Stimulated activated CD4-positive, alpha-beta T cell treated with anti-CD3 and anti-CD28 coated beads, Interleukin-12 subunit alpha, Interleukin-12 subunit beta, amount 100 ng/mL, for 4 hours (primary cell): ENCODE data around the gene NOL6.
"Not testable (repeated sequence)": the region's sequence is repeated elsewhere in the genome, so short reads cannot be mapped to it uniquely, and the experiment has no call there.

ENCODE experiments used
- DNase-seq: peaks from one replicate; pipeline ENCODE4 v3.0.0-alpha.2; 2020

NOL6 gene

GRCh38 chr9:33472171-33472880, 1.4 kb downstream of the NOL6 start:
- DNase-seq: no peak

- no peak for DNase-seq
These were observed 2.4 kb downstream of the NOL6 start for GRCh38 chr9:33471361-33471760.

- DNase-seq: no peak
These were observed 3.8 kb downstream of the NOL6 start for GRCh38 chr9:33469891-33470290.

- no peak for DNase-seq
These were observed 4.7 kb downstream of the NOL6 start for GRCh38 chr9:33468797-33469621.

GRCh38 chr9:33468215-33468730, 5.5 kb downstream of the NOL6 start:
- DNase-seq: no peak

GRCh38 chr9:33467526-33467925, 6.2 kb downstream of the NOL6 start:
- no peak for DNase-seq

- DNase-seq: peak; percentile 71
These were observed 6.9 kb downstream of the NOL6 start for GRCh38 chr9:33466565-33467495.

- DNase-seq: no peak
These were observed 7.8 kb downstream of the NOL6 start for GRCh38 chr9:33465596-33466564.

GRCh38 chr9:33465096-33465495, 8.6 kb downstream of the NOL6 start:
- DNase-seq: no peak

- no peak for DNase-seq
These were observed 9.6 kb downstream of the NOL6 start for GRCh38 chr9:33464045-33464636.

- no peak for DNase-seq
These were observed 10.6 kb downstream of the NOL6 start for GRCh38 chr9:33463151-33463550.

- DNase-seq: no peak
These were observed 12.2 kb downstream of the NOL6 start for GRCh38 chr9:33461492-33461891.

- no peak for DNase-seq
These were observed 12.9 kb downstream of the NOL6 start for GRCh38 chr9:33460854-33461253.

- no peak for DNase-seq
These were observed 14.6 kb downstream of the NOL6 start for GRCh38 chr9:33459115-33459514.

GRCh38 chr9:33458444-33458843, 15.3 kb downstream of the NOL6 start:
- DNase-seq: peak; percentile 50

GRCh38 chr9:33455945-33456344, 17.8 kb downstream of the NOL6 start:
- DNase-seq: no peak

- not testable (repeated sequence) for DNase-seq
These were observed 18.3 kb downstream of the NOL6 start for GRCh38 chr9:33455456-33455855.

GRCh38 chr9:33454661-33455026, 19.1 kb downstream of the NOL6 start:
- DNase-seq: not testable (repeated sequence)

- no peak for DNase-seq
These were observed 19.6 kb downstream of the NOL6 start for GRCh38 chr9:33453999-33454660.

GRCh38 chr9:33453286-33453860, 20.4 kb downstream of the NOL6 start:
- DNase-seq: no peak
